ENCODE results near the gene MRPL51. TPM values are rescaled to one million over a fixed set of nuclear protein-coding genes. Genes with fewer than 3 reads are reported as not detected.

Gene MRPL51
- 37.6 and 46.0 TPM in 2 replicates for total RNA-seq

DNA sequence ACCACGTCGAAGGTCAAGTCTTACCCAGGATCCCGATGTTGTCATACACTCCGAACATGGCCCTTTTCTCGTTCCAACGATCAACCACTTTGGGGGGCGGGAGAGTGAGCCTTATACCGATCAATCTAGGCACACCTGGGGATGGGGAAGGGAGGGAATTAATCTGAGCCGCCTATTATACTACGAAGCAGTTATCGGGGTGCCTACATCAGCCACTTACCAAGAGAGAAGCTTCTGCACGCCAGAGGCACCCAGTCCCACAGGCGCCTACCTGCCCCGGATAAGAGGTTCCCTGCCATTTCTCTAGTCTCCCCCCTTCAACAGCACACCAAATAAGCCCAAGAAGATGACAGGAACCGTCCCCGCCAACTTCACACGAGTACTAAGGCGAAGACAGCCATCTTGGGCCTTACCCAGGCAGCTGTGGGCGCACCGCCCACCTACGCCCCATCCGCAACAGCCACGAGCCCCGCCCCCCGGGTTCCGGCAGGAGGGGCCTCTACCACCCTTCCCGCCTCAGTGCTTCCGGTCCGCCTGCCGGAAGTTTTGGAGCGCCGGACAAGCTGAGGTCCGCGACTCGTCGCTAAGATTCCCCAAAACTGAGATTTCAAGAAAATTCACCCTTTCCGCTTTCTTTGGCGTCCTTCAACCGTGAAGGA, at the start of gene MRPL51:
MRPL51 (minus strand) TSS at position 425 of the 659 bp plus-strand sequence; CDS start at position 299, 126 bp downstream.

GRCh38 chr12:6533923-6534694, 41.0 kb upstream of the MRPL51 start, which contains the start of gene GAPDH:
Gene GAPDH, plus strand, starts transcription at chr12:6534517. Its CDS starts 316 bp downstream, at chr12:6534833.

GRCh38 chr12:6493497-6494257, 615 bp upstream of the MRPL51 start, which contains the start of gene NCAPD2:
Gene NCAPD2, plus strand, starts transcription at chr12:6494102. Its CDS starts 997 bp downstream, at chr12:6495099.

DNA sequence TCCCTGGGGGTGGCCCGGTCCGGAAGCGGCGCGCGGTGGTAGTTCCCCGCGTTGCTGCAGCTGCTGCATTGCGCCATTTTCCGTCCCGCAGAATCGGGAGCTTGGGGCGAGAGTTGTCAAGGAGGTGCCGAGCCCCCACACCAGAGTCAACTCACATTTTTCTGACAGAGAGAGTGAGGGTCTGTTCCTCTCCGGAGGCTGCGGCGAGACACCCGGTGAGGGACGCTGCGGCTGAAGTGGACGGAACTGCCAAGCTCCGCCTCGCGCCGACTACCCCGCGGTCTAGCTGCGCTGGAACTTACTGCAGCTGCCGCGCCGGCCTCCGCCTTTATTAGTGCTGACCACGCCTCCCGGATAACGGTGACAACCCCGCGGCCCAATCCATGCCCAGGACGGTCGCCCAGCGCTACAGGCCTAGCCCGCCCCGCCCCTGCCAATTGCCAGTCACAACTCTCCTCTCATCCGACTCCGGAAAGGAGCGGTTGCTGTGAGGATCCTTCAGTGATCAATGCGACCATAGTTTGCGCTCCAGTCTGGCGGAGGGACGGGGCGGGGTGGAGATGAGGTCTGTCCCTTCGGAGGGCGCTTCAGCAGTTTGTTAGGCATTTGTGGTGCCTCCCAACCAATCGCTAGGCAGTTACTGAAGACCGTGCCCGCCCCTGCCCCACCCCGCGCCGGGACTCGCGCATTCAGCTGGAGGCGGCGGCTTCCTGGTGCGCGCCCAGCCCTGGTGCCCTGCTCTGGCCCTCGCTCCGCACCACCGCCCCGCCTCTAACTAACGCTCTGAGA, 22.5 kb downstream of the MRPL51 start, which contains the start of gene VAMP1:
VAMP1 (minus strand) TSS at position 303 of the 789 bp plus-strand sequence; CDS start at position 157, 146 bp downstream.

GRCh38 chr12:6451348-6452244, 41.5 kb downstream of the MRPL51 start, which contains the start of gene TAPBPL:
Gene TAPBPL, plus strand, starts transcription at chr12:6452042. Its CDS starts 207 bp downstream, at chr12:6452249.

DNA sequence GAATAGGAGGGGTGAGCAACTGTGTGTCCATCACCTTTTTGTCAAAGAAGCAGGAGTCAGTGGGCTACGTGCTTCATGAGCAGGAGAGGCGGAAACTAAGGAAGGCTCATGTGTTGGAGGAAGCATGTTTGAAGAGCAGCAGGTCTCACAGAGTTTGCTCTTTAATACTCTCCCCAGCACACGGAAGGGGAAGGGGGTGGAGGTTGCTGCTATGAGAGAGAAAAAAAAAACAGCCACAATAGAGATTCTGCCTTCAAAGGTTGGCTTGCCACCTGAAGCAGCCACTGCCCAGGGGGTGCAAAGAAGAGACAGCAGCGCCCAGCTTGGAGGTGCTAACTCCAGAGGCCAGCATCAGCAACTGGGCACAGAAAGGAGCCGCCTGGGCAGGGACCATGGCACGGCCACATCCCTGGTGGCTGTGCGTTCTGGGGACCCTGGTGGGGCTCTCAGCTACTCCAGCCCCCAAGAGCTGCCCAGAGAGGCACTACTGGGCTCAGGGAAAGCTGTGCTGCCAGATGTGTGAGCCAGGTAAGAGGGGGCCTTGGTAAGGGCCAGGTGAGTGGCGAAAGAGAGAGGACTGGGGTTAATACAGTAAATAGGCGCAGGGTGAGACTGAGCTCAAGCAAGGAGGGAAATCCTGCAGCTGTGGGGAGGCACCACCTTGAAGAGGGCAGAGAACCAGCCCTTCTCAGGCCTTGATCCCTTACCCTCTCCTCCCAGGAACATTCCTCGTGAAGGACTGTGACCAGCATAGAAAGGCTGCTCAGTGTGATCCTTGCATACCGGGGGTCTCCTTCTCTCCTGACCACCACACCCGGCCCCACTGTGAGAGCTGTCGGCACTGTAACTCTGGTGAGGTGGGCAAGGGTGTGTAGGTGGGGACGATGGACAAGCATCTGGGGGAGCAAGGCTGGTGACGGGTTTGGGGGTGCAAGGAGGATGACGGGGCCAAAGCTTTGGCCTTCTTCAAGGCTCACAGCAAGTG, 48.1 kb downstream of the MRPL51 start, which contains the start of gene CD27:
CD27 (plus strand) TSS at position 252 of the 985 bp plus-strand sequence; CDS start at position 393, 141 bp downstream.

Other genes with a start within 250 kb of the MRPL51 start
- gene PLEKHG6, start 182.6 kb downstream of the MRPL51 start, total RNA-seq: 0.16 TPM in 1 of 2 replicates, not detected in the other
- gene TNFRSF1A, start 151.2 kb downstream of the MRPL51 start, total RNA-seq: 214 and 306 TPM in 2 replicates
- gene SCNN1A, start 117.7 kb downstream of the MRPL51 start, total RNA-seq: 0.85 and 1.5 TPM in 2 replicates
- 117 and 121 TPM in 2 replicates for gene LTBR, start 109.1 kb downstream of the MRPL51 start, total RNA-seq
- gene CD27, start 48.3 kb downstream of the MRPL51 start, total RNA-seq: 0.36 TPM in 1 of 2 replicates, not detected in the other
- 15.9 and 18.1 TPM in 2 replicates for gene TAPBPL, start 41.2 kb downstream of the MRPL51 start, total RNA-seq
- 10.2 and 10.6 TPM in 2 replicates for gene VAMP1, start 22.6 kb downstream of the MRPL51 start, total RNA-seq
- 28.1 and 28.2 TPM in 2 replicates for gene NCAPD2, start 840 bp upstream of the MRPL51 start, total RNA-seq
- gene GAPDH, start 41.3 kb upstream of the MRPL51 start, total RNA-seq: 5,670 and 6,868 TPM in 2 replicates
- gene IFFO1, start 62.8 kb upstream of the MRPL51 start, total RNA-seq: 13.8 and 16.5 TPM in 2 replicates
- 25.9 and 29.0 TPM in 2 replicates for gene NOP2, start 75.0 kb upstream of the MRPL51 start, total RNA-seq
- gene CHD4, start 114.1 kb upstream of the MRPL51 start, total RNA-seq: 197 and 241 TPM in 2 replicates
- 0.12 TPM in 1 of 2 replicates, not detected in the other for gene LPAR5, start 142.7 kb upstream of the MRPL51 start, total RNA-seq
- 0.16 TPM in 1 of 2 replicates, not detected in the other for gene ACRBP, start 154.2 kb upstream of the MRPL51 start, total RNA-seq
- gene ING4, start 169.9 kb upstream of the MRPL51 start, total RNA-seq: 36.5 and 40.1 TPM in 2 replicates
- 27.1 and 30.8 TPM in 2 replicates for gene ZNF384, start 196.1 kb upstream of the MRPL51 start, total RNA-seq
- gene PIANP, start 207.6 kb upstream of the MRPL51 start, total RNA-seq: 0.24 and 2.1 TPM in 2 replicates
- gene COPS7A, start 230.8 kb upstream of the MRPL51 start, total RNA-seq: 98.8 and 101 TPM in 2 replicates